HG03103 (cell line): ENCODE data around the gene ABR.
"Not testable (repeated sequence)": the region's sequence is repeated elsewhere in the genome, so short reads cannot be mapped to it uniquely, and the experiment has no call there.

Source experiments
- ATAC-seq: cut with Tn5 transposase; IDR thresholded peaks from one replicate; pipeline ENCODE4 v1.9.1; 2021; ENCODE audit warnings: low read depth; ENCODE audit not compliant: unreplicated experiment

ABR gene

GRCh38 chr17:1174263-1174880 is 5.4 kb downstream of the ABR start:
- ATAC-seq = no peak

GRCh38 chr17:1173432-1174262 is 6.1 kb downstream of the ABR start:
- ATAC-seq = no peak

DNA sequence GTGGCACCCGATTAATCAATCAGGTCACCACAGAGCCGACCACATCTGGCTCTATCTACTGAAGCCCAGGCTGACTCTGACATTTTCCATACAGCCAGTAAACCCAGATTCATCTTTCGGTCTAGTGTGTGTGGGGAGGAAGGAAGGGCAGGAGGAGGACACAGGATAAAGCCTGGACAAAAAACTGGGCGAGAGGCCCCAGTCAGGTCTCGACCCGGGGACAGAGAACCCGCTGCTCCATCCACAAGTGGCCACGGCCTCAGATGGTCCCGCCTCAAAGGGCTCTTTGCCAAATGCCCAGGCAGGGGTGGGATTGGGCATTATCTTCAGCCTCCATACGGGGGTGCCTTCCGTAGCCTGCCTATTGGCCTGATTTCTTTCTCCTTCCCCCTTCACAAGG is 7.8 kb downstream of the ABR start:
- no peak for ATAC-seq

DNA sequence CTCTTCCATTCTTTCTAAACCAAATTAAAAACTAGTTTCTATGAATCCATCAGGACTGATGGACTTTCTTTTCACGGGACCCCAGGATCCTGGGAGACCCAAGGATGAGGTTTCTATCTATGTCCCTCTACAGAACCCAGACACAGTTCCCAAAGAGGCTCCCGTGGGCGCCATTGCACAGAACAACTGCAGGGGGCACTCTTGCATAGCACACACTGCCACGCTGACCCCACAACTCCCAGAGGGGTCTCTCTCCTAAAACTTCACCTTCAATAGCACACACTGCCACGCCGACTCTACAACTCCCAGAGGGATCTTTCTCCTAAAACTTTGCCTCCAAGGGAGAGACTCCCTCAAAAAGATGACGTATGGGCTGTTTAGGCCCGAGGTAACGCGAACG is 9.0 kb downstream of the ABR start:
- ATAC-seq = no peak

DNA sequence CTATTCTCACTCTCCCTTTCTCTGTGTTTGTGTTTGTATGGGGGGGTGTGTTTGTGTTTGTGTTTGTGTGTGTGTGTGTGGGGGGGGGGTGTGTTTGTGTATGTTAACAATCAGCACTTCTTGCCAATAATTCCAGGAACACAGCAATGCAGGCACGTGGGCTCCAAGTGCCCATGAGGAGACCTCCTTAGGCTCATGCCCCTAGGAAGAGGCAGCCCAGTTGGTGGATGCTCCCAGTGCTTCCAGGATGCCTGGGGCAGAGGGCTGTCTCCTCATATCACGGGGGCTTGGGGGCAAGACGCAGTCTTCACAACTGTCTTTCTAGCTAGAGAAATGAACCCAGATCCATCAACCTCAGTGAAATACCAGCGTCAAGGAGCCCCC is 9.9 kb downstream of the ABR start:
- ATAC-seq = no peak

DNA sequence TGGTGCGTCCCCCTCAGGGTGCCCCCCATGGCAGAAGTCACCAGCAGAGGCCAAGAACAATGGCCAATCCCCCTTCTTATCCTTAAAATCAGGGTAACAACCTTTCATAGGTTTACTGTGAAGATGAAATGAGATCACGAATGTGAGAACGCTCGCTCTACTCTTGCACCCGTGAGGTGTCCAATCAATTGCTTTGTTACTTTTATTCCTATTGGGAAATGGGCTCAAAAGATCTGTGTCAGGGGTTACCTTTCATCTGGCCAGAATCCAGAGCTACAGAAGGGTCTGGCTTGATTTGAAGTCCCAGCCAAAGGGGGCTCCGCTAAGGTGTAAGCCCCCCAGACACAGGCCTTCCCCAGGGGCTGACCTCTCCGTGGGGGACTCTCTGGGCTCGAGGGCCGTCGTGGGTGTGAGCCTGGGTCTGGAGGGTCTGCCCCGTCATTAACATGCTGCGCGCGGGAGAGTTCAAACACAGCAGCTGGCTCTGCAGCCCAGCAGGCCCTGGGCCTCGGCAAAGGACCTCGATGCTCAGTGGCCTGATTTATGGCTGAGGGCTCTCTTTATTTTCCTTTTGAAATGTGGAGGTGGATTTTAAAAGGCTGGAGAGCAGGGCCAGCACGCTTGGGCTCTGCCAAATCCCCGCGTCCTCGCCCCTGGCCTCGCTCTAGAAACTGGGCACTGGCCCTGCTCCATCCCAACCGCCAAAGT is 10.4 kb downstream of the ABR start:
- ATAC-seq = no peak

- ATAC-seq = no peak
These were observed 11.1 kb downstream of the ABR start for GRCh38 chr17:1168533-1169220.

GRCh38 chr17:1166276-1166675 is 13.5 kb downstream of the ABR start:
- ATAC-seq = no peak

- ATAC-seq = no peak
These were observed 13.9 kb downstream of the ABR start for GRCh38 chr17:1165836-1166235.

DNA sequence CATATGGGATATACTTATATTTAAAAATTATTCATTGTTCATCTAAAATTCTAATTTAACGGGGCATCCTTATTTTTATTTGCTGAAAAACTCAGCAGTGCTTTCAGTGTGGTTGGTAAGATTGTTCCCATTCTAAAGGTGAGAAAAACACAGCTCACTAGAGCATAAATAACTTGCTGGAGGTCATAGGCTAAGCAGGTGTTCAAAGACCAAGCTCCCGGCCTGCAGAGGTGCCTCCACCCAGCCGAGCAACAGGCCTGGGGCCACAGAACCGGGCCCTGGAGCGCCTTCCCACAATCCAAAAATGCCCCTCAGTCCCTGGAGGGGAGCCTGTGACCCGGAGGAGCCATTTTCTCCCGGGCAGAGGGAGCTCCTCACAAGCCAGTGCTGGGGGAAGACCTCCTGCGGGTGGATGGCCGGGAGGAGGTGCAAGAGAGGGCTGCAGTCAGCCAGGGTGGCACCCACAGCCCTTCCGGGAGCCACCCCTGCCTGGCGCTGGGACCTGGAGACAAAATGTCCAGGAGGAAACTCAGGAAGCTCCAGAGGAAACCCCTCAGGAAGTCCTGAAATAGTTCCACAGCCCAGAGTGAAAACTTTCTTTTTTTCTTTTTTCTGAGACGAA is 14.7 kb downstream of the ABR start:
- ATAC-seq = no peak

DNA sequence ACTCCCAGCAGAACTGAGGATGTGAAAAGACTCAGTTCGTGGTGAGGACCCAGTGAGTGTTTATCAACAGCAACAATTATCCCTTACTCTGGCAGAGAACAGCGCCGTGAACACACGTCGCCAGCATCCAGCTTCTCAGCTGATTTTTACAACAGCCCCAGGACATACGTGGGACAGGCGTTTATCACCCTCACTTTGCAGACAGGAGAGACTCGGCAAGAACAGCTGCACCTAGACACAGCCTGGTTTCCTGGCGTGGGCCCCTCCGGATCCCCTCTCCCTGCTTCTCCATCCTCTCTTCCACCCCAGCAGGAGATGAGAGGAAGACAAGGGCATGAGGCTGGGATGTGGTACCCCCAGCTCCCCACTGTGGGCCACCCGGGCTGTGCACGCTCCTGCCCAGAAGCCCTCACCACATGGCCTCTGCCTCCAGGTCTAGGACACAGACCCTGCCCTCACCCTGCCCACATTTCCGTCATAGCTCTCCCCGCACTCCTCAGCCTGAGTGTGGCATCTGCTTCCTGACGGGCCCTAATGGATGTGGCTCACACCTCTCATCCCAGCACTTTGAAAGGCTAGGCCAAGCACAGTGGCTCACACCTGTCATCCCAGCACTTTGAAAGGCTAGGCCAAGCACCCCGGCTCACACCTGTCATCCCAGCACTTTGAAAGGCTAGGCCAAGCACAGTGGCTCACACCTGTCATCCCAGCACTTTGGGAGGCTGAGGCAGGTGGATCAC is 17.5 kb downstream of the ABR start:
- no peak for ATAC-seq

- ATAC-seq = no peak
These were observed 19.0 kb downstream of the ABR start for GRCh38 chr17:1160591-1161390.

- ATAC-seq = no peak
These were observed 20.2 kb downstream of the ABR start for GRCh38 chr17:1159431-1160180.

DNA sequence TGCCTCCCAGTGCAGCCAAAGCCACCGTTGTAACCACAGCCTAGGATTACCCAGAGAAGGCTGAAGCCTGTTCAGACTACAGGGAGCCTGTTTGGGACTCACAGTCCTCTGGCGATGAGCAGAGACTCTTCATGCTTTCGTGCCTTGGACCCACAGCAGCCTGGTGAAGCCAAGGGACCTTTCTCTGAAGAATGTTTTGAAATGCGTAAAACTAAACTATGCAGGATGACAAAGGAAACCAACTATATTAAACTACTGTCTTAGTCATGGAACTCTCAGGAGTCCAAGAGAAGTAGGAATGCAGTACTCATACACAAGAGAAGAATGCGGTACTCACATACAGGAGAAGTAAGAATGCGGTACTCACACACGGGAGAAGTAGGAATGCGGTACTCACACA is 20.9 kb downstream of the ABR start:
- no peak for ATAC-seq

- no peak for ATAC-seq
These were observed 22.9 kb downstream of the ABR start for GRCh38 chr17:1156864-1157263.

GRCh38 chr17:1154704-1155103 is 25.1 kb downstream of the ABR start:
- ATAC-seq = no peak

- ATAC-seq = no peak
These were observed 25.8 kb downstream of the ABR start for GRCh38 chr17:1153795-1154546.

- ATAC-seq = not testable (repeated sequence)
These were observed 27.2 kb downstream of the ABR start for GRCh38 chr17:1152582-1152981.
